ENCODE results near the gene IFNA16.
A peak's percentile ranks its signal among the peaks of the same experiment; 100 is the strongest.
"Not testable (repeated sequence)": the region's sequence is repeated elsewhere in the genome, so short reads cannot be mapped to it uniquely, and the experiment has no call there.

Gene IFNA16

GRCh38 chr9:21210311-21210710, 6.8 kb downstream of the IFNA16 start:
- TF ChIP-seq POLR2A (IDR thresholded peaks at IDR 0.05; ENCODE audit: low read length) (no peak), GATA1 (IDR thresholded peaks at IDR 0.05; ENCODE audit: low read depth, low read length) (no peak)
- no peak for DNase-seq

- not testable (repeated sequence) for DNase-seq
Observed at GRCh38 chr9:21207043-21207442, 10.1 kb downstream of the IFNA16 start, which contains the start of gene IFNA10. Gene IFNA10 (minus strand): TSS chr9:21207143. CDS start chr9:21207097, 46 bp downstream.

DNA sequence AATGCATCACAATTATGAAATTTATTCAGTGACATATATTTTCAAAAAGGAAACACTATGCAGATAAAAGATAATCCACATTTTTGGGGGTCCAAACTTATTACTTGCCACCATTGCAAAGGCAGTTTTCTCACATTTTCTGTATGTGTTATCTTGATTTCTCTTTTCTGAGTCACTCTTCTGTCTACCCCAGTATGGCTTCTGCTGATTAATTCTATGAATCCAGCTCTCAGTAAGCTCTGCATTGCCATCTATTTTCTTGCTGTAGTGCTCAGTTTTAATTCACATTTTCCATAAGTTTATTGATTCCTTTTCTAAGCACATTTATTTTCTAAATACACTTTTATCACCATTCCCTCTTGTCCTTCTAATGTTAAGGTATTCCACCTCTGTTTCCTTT, 11.9 kb downstream of the IFNA16 start:
- no peak for TF ChIP-seq POLR2A (IDR thresholded peaks at IDR 0.05; ENCODE audit: low read length)
- TF ChIP-seq GATA1 (IDR thresholded peaks at IDR 0.05; ENCODE audit: low read depth, low read length): no peak
- no peak for DNase-seq

DNA sequence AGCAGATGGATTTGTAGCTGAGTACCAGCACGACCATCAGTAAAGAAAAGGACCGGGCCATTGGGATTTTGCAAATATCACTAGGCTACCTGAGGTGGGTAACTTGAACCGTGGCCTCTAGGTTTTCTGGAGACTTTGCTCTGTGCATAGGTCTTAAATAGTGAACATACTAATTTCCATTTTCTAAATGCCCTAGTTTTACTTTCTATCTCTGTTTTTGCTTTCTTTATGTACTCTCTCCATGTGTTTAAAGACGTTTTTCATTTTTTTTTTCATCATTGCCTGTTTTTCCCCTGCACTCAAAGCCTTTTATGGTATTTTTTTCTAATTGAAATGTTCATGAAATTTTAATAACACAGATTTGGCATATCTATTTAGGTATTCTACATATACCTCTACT, 15.0 kb downstream of the IFNA16 start, which contains the start of gene IFNA7:
IFNA7 (minus strand) TSS at position 101 of the 400 bp plus-strand sequence; CDS start at position 61, 40 bp downstream.
- not testable (repeated sequence) for DNase-seq

DNA sequence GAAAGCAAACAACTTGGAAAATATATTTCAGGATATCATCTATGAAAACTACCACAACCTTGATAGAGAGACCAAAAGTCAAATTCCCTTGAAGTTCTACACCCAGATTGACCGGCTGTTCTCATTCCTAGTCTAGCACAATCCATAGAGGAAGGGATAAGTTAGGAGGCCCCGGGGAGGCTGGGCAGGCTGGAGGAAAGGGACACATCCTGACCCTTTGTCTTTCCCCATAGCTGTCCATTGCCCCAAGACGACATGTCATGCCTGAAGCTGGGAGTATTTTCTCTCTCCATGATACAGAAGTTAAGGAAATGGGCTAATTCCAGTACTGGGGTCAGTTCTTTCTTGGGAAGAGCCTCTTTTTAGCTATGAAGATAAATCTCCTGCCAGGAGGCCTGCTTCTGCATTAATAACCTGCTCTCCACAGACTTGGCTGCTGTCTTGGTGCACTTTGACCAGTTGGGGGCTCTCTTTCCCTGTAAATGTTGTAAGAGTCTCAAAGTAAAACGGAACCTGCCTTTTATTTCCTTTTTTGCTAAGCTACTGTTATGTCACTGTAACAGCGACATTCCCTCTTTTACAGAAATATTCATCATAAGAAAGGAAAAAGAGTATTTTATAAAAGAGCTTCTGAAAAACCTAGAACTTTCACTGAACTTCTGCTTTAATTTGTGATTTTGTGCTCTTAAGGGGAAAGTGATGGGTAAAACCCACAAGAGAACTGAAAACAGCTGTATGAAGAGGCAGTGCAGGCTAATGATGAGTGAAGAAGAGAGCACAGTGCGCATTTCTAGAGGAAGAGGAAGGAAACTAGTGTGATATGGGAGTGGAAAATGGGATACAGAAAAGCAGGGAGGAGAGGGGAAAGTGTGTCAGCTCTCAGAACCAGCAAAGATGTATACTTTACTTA, 22.0 kb downstream of the IFNA16 start:
- DNase-seq: peak; percentile 5 to 10

DNA sequence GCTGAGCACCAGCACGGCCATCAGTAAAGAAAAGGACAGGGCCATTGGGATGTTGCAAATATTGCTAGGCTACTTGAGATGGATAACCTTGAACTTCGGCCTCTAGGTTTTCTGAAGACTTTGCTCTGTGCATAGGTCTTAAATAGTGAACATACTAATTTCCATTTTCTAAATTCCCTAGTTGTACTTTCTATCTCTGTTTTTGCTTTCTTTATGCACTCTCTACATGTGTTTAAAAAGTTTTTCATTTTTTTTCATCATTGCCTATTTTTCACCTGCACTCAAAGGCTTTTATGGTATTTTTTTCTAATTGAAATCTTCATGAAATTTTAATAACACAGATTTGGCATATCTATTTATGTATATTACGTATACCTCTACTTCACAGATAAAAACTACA, 29.6 kb downstream of the IFNA16 start, which contains the start of gene IFNA4:
IFNA4 (minus strand) TSS at position 101 of the 400 bp plus-strand sequence; CDS start at position 45, 56 bp downstream.
- not testable (repeated sequence) for DNase-seq

GRCh38 chr9:21182810-21183736, 34.0 kb downstream of the IFNA16 start:
- DNase-seq: peak; percentile 18 to 39

DNA sequence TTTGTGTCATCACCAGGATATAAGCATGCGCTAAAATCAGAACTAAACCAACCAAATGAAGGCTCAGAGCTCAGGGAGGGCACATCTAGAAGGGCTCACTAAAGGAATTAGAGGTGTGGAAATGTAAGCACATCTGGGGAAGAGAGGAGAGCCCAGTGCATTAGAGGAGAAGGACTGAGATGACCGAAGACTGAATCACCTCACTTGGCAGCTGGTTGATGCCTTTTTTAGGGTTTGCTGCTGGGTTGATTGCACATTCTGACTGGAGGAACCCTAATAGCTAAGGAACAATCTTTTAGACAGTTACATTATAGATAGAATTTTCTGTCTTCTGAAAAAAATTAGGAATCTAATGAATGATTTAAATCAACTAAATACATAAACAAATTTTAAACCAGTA, 42.4 kb downstream of the IFNA16 start:
- no peak for TF ChIP-seq POLR2A (IDR thresholded peaks at IDR 0.05; ENCODE audit: low read length)
- no peak for TF ChIP-seq GATA1 (IDR thresholded peaks at IDR 0.05; ENCODE audit: low read depth, low read length)
- DNase-seq: no peak

DNA sequence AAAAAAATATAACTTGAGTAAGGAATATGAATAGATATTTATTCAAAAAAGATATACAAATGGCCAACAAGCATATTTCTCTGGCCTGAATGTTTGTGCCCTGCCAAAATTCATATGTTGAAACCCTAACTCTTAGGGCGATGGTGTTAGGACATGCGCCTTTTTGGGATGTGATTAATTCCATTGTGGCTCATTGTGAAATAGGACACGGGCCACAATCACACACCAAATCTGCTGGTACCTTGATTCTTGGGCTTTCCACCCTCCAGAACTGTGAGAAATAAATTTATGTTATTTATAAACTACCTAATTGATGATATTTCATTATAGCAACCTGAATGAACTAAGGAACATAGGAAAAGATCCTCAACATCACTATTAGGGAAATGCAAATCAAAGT, 45.0 kb downstream of the IFNA16 start:
- DNase-seq: no peak
- TF ChIP-seq GATA1 (IDR thresholded peaks at IDR 0.05; ENCODE audit: low read depth, low read length) (no peak), POLR2A (IDR thresholded peaks at IDR 0.05; ENCODE audit: low read length) (no peak)

DNA sequence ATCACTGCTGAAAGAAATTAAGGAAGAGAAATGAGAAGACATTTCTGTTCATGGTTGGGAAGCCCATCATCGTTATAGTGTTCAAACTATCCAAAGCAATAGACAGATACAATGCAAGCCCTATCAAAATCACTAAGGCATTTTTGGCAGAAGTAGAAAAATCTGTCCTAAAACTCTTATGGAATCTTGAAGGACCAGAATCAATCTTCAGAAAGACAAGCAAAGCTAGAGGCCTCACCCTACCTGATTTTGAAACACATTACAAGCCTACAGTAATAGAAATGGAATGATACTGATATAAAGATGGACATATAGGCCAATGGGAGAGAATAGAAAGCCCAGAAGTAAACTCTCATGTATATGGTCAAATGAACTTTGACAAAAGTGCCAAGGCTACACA, 45.8 kb downstream of the IFNA16 start:
- DNase-seq: no peak
- TF ChIP-seq GATA1 (IDR thresholded peaks at IDR 0.05; ENCODE audit: low read depth, low read length) (no peak), POLR2A (IDR thresholded peaks at IDR 0.05; ENCODE audit: low read length) (no peak)

GRCh38 chr9:21166560-21166959, 50.6 kb downstream of the IFNA16 start, which contains the start of gene IFNA21:
Gene IFNA21 (minus strand): TSS chr9:21166660. CDS start chr9:21166612, 48 bp downstream.
- DNase-seq: not testable (repeated sequence)

Data from erythroblast (primary cell).